Measurements from ENCODE around the gene KLF5.

The KLF5 gene

DNA sequence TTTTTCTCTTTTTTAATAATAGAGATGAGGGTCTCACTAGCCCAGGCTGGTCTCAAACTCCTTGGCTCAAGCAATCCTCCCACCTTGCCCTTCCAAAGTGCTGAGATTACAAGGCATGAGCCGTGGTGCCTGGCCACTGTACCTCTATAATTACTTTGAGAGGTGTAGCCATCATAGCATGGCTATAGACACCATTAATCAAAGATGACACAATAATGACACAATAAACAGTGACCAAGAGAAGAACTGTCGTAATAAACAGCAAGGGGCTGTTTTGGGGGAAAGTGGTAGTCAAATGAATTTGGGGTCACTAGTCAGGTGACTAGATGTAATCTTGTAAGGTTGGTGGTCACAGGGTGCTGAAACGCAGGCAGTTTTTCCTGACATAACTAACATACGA lies 30.4 kb downstream of the KLF5 start:
- Histone ChIP-seq H3K9me3 (replicated peaks; ENCODE audit: insufficient read depth, low read length) (no peaks in the 10 kb centered on the region), H3K9ac (ENCODE audit: low read length) (no peak overlapping the region)
- DNase-seq, result no peak

DNA sequence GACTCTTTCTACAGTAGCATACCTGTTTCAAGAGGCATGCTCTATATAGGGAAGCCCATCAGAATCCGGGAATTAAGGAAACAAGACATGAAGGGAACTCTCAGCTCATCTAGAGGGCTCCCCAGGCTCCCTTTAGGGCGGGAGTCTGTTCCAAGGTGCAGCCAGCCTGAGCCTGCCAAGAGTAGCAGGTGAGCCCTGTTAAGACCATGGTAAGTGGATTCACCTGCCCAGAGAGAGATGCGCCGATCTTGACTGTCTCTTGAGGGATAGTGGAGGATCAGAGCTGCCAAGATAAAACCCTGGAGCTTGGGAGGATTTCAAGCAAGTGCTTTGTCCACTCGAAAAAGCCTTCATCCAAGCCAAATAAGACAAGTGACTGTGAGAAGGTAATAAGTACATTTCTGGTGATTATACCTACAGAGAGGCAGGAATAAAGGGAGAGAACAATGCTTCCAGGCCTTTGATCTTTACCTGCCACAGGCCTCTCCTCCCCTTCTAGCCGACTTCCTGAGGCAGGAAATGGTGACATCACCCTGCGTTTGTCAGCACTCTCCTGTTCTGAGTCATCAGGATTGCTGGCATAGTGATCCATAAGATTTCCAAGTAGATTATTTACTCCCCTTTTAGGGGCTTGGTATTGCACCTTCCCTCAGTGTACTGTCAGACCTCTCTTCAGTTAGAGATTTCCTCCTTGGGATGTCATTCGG lies 31.5 kb downstream of the KLF5 start:
- Histone ChIP-seq H3K4me3 (ENCODE audit: low read length) (no peak overlapping the region), H3K79me2 (ENCODE audit: low read length) (no peaks in the 10 kb centered on the region), H3K36me3 (replicated peaks; ENCODE audit: insufficient read depth, low read length) (no peaks in the 10 kb centered on the region), H3K9me2 (replicated peaks; ENCODE audit: insufficient read depth, low read length) (no peaks in the 10 kb centered on the region), H3K4me1 (ENCODE audit: low read length) (peaks cover 10% of the 10 kb centered on the region), H2AFZ (ENCODE audit: low read length) (no peak overlapping the region), H4K20me1 (ENCODE audit: insufficient read depth, low read length) (no peaks in the 10 kb centered on the region), H3F3A (ENCODE audit: insufficient read depth, low read length) (no peaks in the 10 kb centered on the region), H3K4me2 (ENCODE audit: low read depth, low read length) (peak overlapping the region; percentile 18; the same call in 1 of the 2 replicates), H3K27ac (ENCODE audit: low read length) (peak overlapping the region; percentile 10; the same call in 1 of the 2 replicates), H3K9me3 (replicated peaks; ENCODE audit: insufficient read depth, low read length) (no peaks in the 10 kb centered on the region), H3K9ac (ENCODE audit: low read length) (no peak overlapping the region), H3K27me3 (replicated peaks; ENCODE audit: insufficient read depth, low read length) (no peaks in the 10 kb centered on the region)
- DNase-seq, result peak; percentile 16
- TF ChIP-seq EZH2 (optimal IDR thresholded peaks at IDR 0.05; ENCODE audit: low read depth, low read length), result no peak
- TF ChIP-seq, protein P1, sequence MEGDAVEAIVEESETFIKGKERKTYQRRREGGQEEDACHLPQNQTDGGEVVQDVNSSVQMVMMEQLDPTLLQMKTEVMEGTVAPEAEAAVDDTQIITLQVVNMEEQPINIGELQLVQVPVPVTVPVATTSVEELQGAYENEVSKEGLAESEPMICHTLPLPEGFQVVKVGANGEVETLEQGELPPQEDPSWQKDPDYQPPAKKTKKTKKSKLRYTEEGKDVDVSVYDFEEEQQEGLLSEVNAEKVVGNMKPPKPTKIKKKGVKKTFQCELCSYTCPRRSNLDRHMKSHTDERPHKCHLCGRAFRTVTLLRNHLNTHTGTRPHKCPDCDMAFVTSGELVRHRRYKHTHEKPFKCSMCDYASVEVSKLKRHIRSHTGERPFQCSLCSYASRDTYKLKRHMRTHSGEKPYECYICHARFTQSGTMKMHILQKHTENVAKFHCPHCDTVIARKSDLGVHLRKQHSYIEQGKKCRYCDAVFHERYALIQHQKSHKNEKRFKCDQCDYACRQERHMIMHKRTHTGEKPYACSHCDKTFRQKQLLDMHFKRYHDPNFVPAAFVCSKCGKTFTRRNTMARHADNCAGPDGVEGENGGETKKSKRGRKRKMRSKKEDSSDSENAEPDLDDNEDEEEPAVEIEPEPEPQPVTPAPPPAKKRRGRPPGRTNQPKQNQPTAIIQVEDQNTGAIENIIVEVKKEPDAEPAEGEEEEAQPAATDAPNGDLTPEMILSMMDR (IDR thresholded peaks at IDR 0.05; ENCODE audit: low read length), result no peak
- TF ChIP-seq EZH2phosphoT487 (IDR thresholded peaks at IDR 0.05; ENCODE audit: low read length), result no peak

More for the DNA sequence above, 30.4 kb downstream of the KLF5 start:
- Histone ChIP-seq H2AFZ (ENCODE audit: low read length) (no peak overlapping the region), H3K27me3 (replicated peaks; ENCODE audit: insufficient read depth, low read length) (no peaks in the 10 kb centered on the region), H3K4me1 (ENCODE audit: low read length) (peaks cover 10% of the 10 kb centered on the region), H3K27ac (ENCODE audit: low read length) (no peak overlapping the region), H3K4me2 (ENCODE audit: low read depth, low read length) (no peak overlapping the region), H4K20me1 (ENCODE audit: insufficient read depth, low read length) (no peaks in the 10 kb centered on the region), H3K36me3 (replicated peaks; ENCODE audit: insufficient read depth, low read length) (no peaks in the 10 kb centered on the region), H3K79me2 (ENCODE audit: low read length) (no peaks in the 10 kb centered on the region), H3K4me3 (ENCODE audit: low read length) (no peak overlapping the region), H3F3A (ENCODE audit: insufficient read depth, low read length) (no peaks in the 10 kb centered on the region), H3K9me2 (replicated peaks; ENCODE audit: insufficient read depth, low read length) (no peaks in the 10 kb centered on the region)
- TF ChIP-seq, protein P1 (IDR thresholded peaks at IDR 0.05; ENCODE audit: low read length), result no peak
- TF ChIP-seq EZH2 (optimal IDR thresholded peaks at IDR 0.05; ENCODE audit: low read depth, low read length), result no peak
- no peak for TF ChIP-seq EZH2phosphoT487 (IDR thresholded peaks at IDR 0.05; ENCODE audit: low read length)

DNA sequence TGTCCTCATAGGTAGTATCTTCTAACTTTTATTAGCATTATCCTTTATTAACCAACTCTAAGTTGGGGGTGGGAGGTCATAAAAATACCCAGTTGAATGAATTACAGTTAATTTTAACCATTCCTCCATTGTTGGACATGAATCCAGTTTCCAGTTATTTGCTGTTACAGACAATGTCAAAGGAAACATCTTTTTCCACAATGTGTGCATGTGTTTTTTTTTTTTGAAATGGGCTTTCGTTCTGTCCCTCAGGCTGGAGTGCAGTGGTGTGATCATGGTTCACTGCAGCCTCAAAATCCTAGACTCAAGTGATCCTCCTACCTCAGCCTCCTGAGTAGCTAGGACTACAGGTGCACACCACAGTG lies 32.0 kb downstream of the KLF5 start:
- Histone ChIP-seq H3K4me1 (ENCODE audit: low read length) (peaks cover 10% of the 10 kb centered on the region), H3K27ac (ENCODE audit: low read length) (no peak overlapping the region), H2AFZ (ENCODE audit: low read length) (no peak overlapping the region), H3K9me2 (replicated peaks; ENCODE audit: insufficient read depth, low read length) (no peaks in the 10 kb centered on the region), H3K79me2 (ENCODE audit: low read length) (no peaks in the 10 kb centered on the region), H3K4me2 (ENCODE audit: low read depth, low read length) (0 out of 2 replicates have a peak overlapping the region, but pooled peaks have one; percentile 18), H3K9me3 (replicated peaks; ENCODE audit: insufficient read depth, low read length) (no peaks in the 10 kb centered on the region), H3K4me3 (ENCODE audit: low read length) (no peak overlapping the region), H3F3A (ENCODE audit: insufficient read depth, low read length) (no peaks in the 10 kb centered on the region), H3K27me3 (replicated peaks; ENCODE audit: insufficient read depth, low read length) (no peaks in the 10 kb centered on the region), H4K20me1 (ENCODE audit: insufficient read depth, low read length) (no peaks in the 10 kb centered on the region), H3K9ac (ENCODE audit: low read length) (no peak overlapping the region), H3K36me3 (replicated peaks; ENCODE audit: insufficient read depth, low read length) (no peaks in the 10 kb centered on the region)
- no peak for TF ChIP-seq EZH2 (optimal IDR thresholded peaks at IDR 0.05; ENCODE audit: low read depth, low read length)
- no peak for TF ChIP-seq EZH2phosphoT487 (IDR thresholded peaks at IDR 0.05; ENCODE audit: low read length)
- TF ChIP-seq, protein P1 (IDR thresholded peaks at IDR 0.05; ENCODE audit: low read length), result no peak
- no peak for DNase-seq

Data from MM.1S (cell line).